ENCODE results near the gene TTLL1.
"Not testable (repeated sequence)": the region's sequence is repeated elsewhere in the genome, so short reads cannot be mapped to it uniquely, and the experiment has no call there.

The TTLL1 gene

DNA sequence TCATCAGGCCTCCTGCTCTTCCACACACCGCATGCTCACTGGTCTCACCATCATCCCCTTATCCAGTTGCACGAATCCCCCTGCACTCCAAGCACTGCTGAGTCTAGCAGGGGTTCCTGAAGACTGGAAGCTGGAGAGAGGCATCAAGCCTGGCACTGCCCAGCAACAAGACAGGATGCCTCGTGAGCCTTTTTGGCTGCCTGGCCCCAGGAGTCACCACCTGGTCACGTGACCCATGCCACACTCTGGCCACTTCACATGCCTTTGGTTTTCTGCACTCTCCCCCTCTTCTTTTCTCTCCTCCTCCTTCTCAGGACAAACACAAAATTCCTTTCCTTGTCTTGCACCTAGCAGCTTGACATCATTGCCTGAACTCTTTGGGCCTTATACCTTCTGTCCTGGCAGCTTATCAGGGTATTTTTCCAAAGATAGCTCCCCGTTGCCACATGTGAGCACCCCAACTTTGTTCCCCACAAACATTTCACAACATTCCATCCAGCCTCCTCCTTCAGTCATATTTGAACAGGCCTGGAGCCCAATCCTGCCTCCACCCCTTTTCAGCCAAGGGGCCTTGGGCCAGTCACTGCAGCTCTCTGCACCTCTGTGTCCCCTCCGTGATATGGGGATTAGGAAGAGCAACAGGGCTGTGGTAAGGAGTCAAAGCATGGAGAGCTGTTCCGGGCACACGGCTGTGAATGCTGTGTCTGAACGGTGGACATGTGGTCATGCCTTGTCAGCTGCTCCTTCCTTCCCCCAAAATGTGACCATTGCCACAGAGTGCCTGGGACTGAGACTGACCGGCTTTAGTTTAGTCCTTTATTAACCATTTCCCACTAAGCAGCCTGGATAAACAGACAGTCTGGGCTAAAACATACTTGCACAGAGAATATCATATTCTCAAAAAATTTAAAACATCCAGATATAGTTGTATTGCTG is 71.4 kb downstream of the TTLL1 start:
- H3K4me3 ChIP-seq (ENCODE audit: low read length) = no peak overlapping the region
- no peaks in the 10 kb centered on the region for H3K27me3 ChIP-seq (replicated peaks; ENCODE audit: control insufficient read depth, insufficient read depth, low read length)
- no peaks in the 10 kb centered on the region for H3K9me3 ChIP-seq (ENCODE audit: control insufficient read depth, low read length)
- H3K4me1 ChIP-seq (ENCODE audit: control insufficient read depth, insufficient read depth, low read length) = peaks cover 15% of the 10 kb centered on the region
- no peaks in the 10 kb centered on the region for H3K36me3 ChIP-seq (ENCODE audit: control insufficient read depth, insufficient read depth, low read length, severe bottlenecking)
- H3K9ac ChIP-seq (ENCODE audit: low read length) = no peak overlapping the region
- no peak for DNase-seq (ENCODE audit: low read depth)

DNA sequence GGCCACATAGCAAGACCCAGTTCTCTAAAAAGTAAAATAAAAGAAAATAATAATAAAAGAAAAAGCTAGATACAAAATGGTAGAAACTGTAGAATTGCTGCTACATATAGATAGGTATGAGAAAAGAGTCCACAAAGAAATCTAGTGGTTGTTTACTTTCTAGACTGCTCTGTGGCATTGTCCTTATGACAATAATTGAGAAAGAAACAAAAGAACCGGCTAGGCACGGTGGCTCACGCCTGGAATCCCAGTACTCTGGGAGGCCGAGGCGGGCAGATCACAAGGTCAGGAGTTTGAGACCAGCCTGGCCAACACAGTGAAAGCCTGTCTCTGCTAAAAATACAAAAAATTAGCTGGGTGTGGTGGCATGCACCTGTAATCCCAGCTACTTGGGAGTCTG is 73.0 kb downstream of the TTLL1 start:
- not testable (repeated sequence) for H3K36me3 ChIP-seq (ENCODE audit: control insufficient read depth, insufficient read depth, low read length, severe bottlenecking); H3K9me3 ChIP-seq (ENCODE audit: control insufficient read depth, low read length); H3K4me3 ChIP-seq (ENCODE audit: low read length); H3K9ac ChIP-seq (ENCODE audit: low read length); H3K27me3 ChIP-seq (replicated peaks; ENCODE audit: control insufficient read depth, insufficient read depth, low read length); DNase-seq (ENCODE audit: low read depth)
- peaks cover 17% of the 10 kb centered on the region for H3K4me1 ChIP-seq (ENCODE audit: control insufficient read depth, insufficient read depth, low read length)

DNA sequence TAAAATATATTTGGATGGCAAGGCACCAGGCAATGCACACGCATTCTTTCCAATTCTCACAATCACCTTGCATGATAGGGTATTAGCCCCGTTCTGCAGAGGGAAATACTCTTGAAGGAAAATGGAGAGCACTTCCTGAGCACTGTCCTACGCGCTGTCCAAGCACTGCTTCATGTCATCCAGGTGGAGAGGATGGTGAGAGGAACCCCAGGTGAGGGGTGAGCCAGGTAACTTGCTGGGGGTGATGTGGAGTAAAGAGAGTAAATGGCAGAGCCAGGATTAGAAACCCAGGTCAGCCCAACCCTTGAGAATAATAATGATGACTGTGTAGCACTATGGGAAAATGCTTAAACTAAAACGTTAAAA is 73.5 kb downstream of the TTLL1 start:
- Histone ChIP-seq H3K9me3 (ENCODE audit: control insufficient read depth, low read length) (no peaks in the 10 kb centered on the region), H3K4me1 (ENCODE audit: control insufficient read depth, insufficient read depth, low read length) (peaks cover 17% of the 10 kb centered on the region), H3K27me3 (replicated peaks; ENCODE audit: control insufficient read depth, insufficient read depth, low read length) (no peaks in the 10 kb centered on the region), H3K36me3 (ENCODE audit: control insufficient read depth, insufficient read depth, low read length, severe bottlenecking) (no peaks in the 10 kb centered on the region), H3K4me3 (ENCODE audit: low read length) (peak overlapping the region; percentile 94), H3K9ac (ENCODE audit: low read length) (peak overlapping the region; percentile 80)
- DNase-seq (ENCODE audit: low read depth) = no peak

DNA sequence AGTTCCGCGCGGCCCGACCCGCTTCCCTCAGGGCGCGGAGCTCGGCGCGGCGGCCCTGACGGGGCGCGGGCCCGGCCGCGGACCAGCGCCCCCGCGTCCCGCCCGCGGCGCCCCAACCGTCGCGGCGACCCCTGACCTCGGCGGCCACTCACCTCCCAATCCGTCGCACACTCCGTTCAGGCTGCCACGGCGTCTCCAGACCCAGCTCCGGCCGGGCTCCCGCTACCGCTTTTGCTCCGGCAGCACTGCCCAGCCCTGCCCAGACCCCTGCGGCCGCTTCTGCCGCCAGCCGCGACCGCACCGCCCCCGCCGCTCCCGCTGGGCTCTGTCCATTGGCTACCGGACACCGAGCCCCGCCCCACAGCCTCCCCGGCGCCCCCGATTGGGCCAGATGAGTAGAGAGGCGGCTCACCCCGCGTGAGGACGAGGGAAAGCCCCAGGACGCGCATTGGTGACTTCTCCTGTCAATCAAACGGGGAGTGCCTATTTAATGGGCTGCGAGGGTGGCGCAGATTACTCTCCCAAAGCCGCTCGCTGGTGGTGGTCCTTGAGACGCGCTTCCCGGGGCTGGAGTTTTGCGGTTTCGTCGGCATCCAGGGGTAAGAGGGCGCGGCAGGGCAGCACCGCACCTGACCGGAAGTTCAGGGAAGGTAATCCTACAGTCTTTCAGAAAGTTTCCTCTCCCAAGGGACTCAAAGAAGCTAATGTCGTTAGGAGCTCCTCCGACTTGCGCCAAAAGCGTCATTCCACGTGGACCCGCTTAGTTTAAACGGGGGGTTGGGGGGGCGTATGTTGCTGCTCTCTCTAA is 74.1 kb downstream of the TTLL1 start, which contains the start of gene PACSIN2:
Gene PACSIN2 (minus strand): TSS at position 281 of the 808 bp plus-strand sequence. CDS start 103,069 bp downstream, outside the sequence.
- peak within 1 kb of the TSS; percentile 94 for H3K4me3 ChIP-seq (ENCODE audit: low read length)
- H3K4me1 ChIP-seq (ENCODE audit: control insufficient read depth, insufficient read depth, low read length) = peaks cover 17% of the 10 kb centered on the region
- no peaks in the 10 kb centered on the region for H3K36me3 ChIP-seq (ENCODE audit: control insufficient read depth, insufficient read depth, low read length, severe bottlenecking)
- H3K9ac ChIP-seq (ENCODE audit: low read length) = peak within 1 kb of the TSS; percentile 83
- no peaks in the 10 kb centered on the region for H3K27me3 ChIP-seq (replicated peaks; ENCODE audit: control insufficient read depth, insufficient read depth, low read length)
- DNase-seq (ENCODE audit: low read depth) = peak; percentile 100
- no peaks in the 10 kb centered on the region for H3K9me3 ChIP-seq (ENCODE audit: control insufficient read depth, low read length)

DNA sequence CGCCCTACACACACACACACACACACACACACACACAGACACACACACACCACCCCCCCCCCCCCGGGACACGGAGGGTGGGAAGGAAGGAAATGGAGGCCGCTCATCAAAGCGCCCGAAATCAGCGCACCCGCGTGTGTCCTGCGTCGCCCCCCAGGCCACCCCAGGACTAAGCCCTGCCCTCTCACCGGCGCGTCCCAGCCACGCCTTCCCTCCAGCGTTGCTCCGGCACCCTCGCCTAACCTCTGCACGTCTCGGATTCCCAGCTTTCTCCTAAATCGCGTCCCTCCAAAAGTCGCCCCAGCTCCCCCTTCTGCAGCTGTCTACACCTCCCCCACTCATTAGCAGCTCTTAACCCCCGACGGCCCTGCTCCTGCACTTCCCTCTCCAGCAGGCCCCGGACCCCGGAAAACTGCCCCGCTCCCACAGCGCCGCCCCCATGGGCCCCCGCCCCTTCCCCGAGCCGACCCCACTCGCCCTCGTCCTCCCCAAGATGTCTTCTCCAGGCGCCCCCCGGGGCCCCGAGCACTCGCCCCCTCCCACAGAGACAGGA is 74.8 kb downstream of the TTLL1 start:
- peak overlapping the region; percentile 83 for H3K9ac ChIP-seq (ENCODE audit: low read length)

DNA sequence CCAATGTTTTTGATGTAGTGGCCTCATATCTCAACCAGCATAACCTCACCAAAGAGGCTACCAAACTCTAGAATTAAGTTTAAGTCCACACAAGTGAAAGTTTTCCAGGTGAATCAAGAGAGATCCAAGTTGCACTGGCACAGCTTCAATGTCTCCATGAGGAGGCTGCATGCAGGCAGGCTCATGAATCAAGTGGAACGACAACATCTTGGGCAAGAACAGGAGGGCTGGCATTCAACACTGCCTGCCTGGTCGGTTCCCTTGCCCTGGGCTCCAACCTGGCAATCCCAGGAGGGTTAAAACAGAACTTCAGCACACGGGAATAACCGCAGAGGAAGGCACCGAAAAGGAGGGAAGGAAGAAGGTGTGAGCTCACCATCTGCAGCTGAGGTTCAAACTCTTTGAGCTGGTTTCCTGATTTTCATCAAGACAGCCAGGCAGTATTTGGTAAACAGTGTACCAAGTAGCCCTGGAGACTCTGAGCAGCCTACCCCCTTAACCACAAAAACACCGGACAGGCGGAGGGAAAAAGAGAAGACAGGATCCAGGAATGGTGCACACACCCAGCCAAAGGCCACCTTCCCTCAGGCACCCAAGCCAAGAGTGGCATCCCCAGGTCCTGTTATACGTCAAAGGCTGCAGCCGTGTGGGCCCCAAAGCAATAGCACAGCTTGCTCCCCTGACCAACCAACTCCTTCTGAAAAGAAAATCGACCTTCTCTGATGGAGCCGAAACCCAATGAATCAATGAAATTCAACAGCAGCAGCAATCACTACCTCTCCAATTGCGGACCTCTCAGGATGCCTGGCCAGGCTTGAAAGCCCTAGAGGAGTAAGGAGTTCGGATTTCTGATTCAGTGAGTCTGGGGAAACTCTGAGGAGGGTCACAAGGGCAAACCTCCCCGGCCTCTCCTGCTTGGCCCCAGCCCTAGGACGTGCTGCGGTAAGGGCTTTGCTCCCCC is 75.6 kb downstream of the TTLL1 start:
- no peaks in the 10 kb centered on the region for H3K9me3 ChIP-seq (ENCODE audit: control insufficient read depth, low read length)
- DNase-seq (ENCODE audit: low read depth) = peak; percentile 48
- no peaks in the 10 kb centered on the region for H3K36me3 ChIP-seq (ENCODE audit: control insufficient read depth, insufficient read depth, low read length, severe bottlenecking)
- H3K27me3 ChIP-seq (replicated peaks; ENCODE audit: control insufficient read depth, insufficient read depth, low read length) = no peaks in the 10 kb centered on the region
- H3K4me1 ChIP-seq (ENCODE audit: control insufficient read depth, insufficient read depth, low read length) = peaks cover 27% of the 10 kb centered on the region
- peak overlapping the region; percentile 83 for H3K9ac ChIP-seq (ENCODE audit: low read length)
- peak overlapping the region; percentile 94 for H3K4me3 ChIP-seq (ENCODE audit: low read length)

More for the DNA sequence above, 74.8 kb downstream of the TTLL1 start:
- H3K9me3 ChIP-seq (ENCODE audit: control insufficient read depth, low read length) = no peaks in the 10 kb centered on the region
- peak overlapping the region; percentile 94 for H3K4me3 ChIP-seq (ENCODE audit: low read length)
- H3K36me3 ChIP-seq (ENCODE audit: control insufficient read depth, insufficient read depth, low read length, severe bottlenecking) = no peaks in the 10 kb centered on the region
- DNase-seq (ENCODE audit: low read depth) = peak; percentile 78
- H3K27me3 ChIP-seq (replicated peaks; ENCODE audit: control insufficient read depth, insufficient read depth, low read length) = no peaks in the 10 kb centered on the region
- peaks cover 19% of the 10 kb centered on the region for H3K4me1 ChIP-seq (ENCODE audit: control insufficient read depth, insufficient read depth, low read length)

DNA sequence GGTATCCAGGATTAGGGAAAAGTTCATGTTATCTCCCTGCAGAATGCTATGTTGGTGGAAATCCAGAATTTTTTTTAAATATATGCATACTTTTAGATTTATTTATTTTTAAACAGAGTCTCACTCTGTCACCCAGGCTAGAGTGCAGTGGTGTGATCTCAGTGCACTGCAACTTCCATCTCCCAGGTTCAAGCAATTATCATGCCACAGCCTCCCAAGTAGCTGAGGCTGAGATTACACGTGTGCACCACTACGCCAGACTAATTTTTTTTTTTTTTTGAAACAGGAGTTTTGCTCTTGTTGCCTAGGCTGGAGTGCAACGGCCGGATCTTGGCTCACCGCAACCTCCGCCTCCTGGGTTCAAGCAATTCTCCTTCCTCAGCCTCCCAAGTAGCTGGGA is 76.8 kb downstream of the TTLL1 start:
- H3K4me3 ChIP-seq (ENCODE audit: low read length) = no peak overlapping the region
- H3K4me1 ChIP-seq (ENCODE audit: control insufficient read depth, insufficient read depth, low read length) = peaks cover 36% of the 10 kb centered on the region
- H3K9ac ChIP-seq (ENCODE audit: low read length) = no peak overlapping the region
- DNase-seq (ENCODE audit: low read depth) = no peak
- no peaks in the 10 kb centered on the region for H3K36me3 ChIP-seq (ENCODE audit: control insufficient read depth, insufficient read depth, low read length, severe bottlenecking)
- no peaks in the 10 kb centered on the region for H3K27me3 ChIP-seq (replicated peaks; ENCODE audit: control insufficient read depth, insufficient read depth, low read length)
- H3K9me3 ChIP-seq (ENCODE audit: control insufficient read depth, low read length) = no peaks in the 10 kb centered on the region

DNA sequence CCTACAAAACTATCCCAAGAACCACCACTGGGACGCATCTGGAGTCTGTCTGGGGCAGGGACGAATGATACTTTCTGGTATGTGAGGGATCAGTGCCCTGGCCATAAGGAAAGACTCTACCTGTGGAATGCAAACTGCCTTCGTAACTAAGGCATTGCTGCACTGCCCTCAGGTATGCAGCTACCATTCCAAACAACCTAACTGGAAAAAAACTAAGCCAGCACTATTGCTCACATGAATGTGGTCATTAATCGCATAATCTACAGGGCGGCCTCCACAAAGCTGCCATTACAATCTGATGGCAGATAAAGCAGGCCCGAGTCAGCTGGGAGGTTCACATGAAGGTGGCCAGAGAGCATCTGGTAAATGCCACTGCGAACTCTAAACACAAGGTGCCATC is 78.1 kb downstream of the TTLL1 start:
- Histone ChIP-seq H3K27me3 (replicated peaks; ENCODE audit: control insufficient read depth, insufficient read depth, low read length) (no peaks in the 10 kb centered on the region), H3K4me3 (ENCODE audit: low read length) (no peak overlapping the region), H3K36me3 (ENCODE audit: control insufficient read depth, insufficient read depth, low read length, severe bottlenecking) (no peaks in the 10 kb centered on the region), H3K9me3 (ENCODE audit: control insufficient read depth, low read length) (no peaks in the 10 kb centered on the region), H3K4me1 (ENCODE audit: control insufficient read depth, insufficient read depth, low read length) (peaks cover 37% of the 10 kb centered on the region), H3K9ac (ENCODE audit: low read length) (no peak overlapping the region)
- no peak for DNase-seq (ENCODE audit: low read depth)

DNA sequence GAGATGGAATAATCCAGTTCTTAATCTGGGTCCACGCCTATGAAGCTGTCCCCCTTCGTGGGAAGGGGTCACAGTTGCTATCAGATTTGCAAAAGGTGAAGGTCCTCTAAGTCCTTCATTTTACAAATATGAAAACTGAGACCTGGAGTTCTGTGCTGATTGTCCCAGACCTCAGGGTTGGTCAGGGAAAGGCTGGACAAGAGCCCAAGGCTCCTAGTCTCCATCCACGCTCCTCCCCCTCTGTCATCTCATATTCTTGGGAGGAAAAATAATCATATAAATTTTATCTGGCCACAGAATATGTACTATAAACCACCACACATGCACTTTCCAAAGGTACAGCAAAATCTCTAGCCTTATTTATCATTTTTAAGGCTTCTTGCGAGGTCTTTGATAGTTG is 79.7 kb downstream of the TTLL1 start:
- no peaks in the 10 kb centered on the region for H3K9me3 ChIP-seq (ENCODE audit: control insufficient read depth, low read length)
- peaks cover 44% of the 10 kb centered on the region for H3K4me1 ChIP-seq (ENCODE audit: control insufficient read depth, insufficient read depth, low read length)
- no peak overlapping the region for H3K9ac ChIP-seq (ENCODE audit: low read length)
- H3K27me3 ChIP-seq (replicated peaks; ENCODE audit: control insufficient read depth, insufficient read depth, low read length) = no peaks in the 10 kb centered on the region
- no peak for DNase-seq (ENCODE audit: low read depth)
- H3K36me3 ChIP-seq (ENCODE audit: control insufficient read depth, insufficient read depth, low read length, severe bottlenecking) = no peaks in the 10 kb centered on the region
- no peak overlapping the region for H3K4me3 ChIP-seq (ENCODE audit: low read length)

DNA sequence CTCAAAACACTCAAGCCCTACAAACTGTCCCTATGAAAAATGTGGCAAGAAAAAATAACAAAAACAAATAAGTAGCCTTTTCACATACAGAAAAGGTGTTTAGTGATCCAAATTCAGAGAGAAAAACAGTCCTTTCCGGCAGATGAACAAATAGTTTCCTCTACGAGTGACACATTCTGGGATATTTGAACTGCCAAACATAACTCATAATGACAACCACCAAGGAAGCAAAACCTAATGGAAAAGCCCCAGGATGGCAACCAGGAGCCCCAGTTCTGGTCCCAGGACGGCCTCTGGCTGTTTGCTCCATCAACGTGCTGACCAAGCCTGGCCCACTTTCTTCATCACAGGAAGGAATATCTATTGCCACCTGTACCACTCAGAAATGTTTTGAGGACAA is 80.3 kb downstream of the TTLL1 start:
- Histone ChIP-seq H3K4me1 (ENCODE audit: control insufficient read depth, insufficient read depth, low read length) (peaks cover 48% of the 10 kb centered on the region), H3K4me3 (ENCODE audit: low read length) (no peak overlapping the region), H3K9ac (ENCODE audit: low read length) (no peak overlapping the region), H3K36me3 (ENCODE audit: control insufficient read depth, insufficient read depth, low read length, severe bottlenecking) (no peaks in the 10 kb centered on the region), H3K27me3 (replicated peaks; ENCODE audit: control insufficient read depth, insufficient read depth, low read length) (no peaks in the 10 kb centered on the region), H3K9me3 (ENCODE audit: control insufficient read depth, low read length) (no peaks in the 10 kb centered on the region)
- no peak for DNase-seq (ENCODE audit: low read depth)

Measured in adipocyte (in vitro differentiated cells).